Hypothalamus (tissue), 51 donors: ENCODE results near the gene GTF3C2.
"Not testable (repeated sequence)": the region's sequence is repeated elsewhere in the genome, so short reads cannot be mapped to it uniquely, and the experiment has no call there.

Experiments
- DNase-seq, 51 donors: peaks; one replicate each; lab custom pipeline; 2025; lab: John Stamatoyannopoulos, UW

Gene GTF3C2

GRCh38 chr2:27322766-27323595 is 33.6 kb downstream of the GTF3C2 start, which contains the start of gene MPV17:
TSS of gene MPV17 (minus strand) at chr2:27323097. CDS start at chr2:27322517, 580 bp downstream.
- DNase-seq, result peak; percentile 25 to 94 (median 84)

- peak in 2 of 51 donors; percentile 13 to 44 for DNase-seq
Observed at GRCh38 chr2:27322301-27322765, 34.2 kb downstream of the GTF3C2 start.

- DNase-seq, result peak in 6 of 51 donors; percentile 2 to 33 (median 16)
Observed at GRCh38 chr2:27320958-27321543, 35.5 kb downstream of the GTF3C2 start.

GRCh38 chr2:27319839-27320238 is 36.7 kb downstream of the GTF3C2 start:
- not testable (repeated sequence) for DNase-seq

- DNase-seq, result peak in 30 of 51 donors; percentile 3 to 75 (median 36)
Observed at GRCh38 chr2:27316655-27317412, 39.7 kb downstream of the GTF3C2 start.

GRCh38 chr2:27315122-27315521 is 41.4 kb downstream of the GTF3C2 start:
- no peak for DNase-seq

GRCh38 chr2:27314709-27315108 is 41.9 kb downstream of the GTF3C2 start:
- DNase-seq, result no peak

GRCh38 chr2:27313882-27314645 is 42.5 kb downstream of the GTF3C2 start:
- DNase-seq, result no peak

- no peak for DNase-seq
Observed at GRCh38 chr2:27312152-27312551, 44.4 kb downstream of the GTF3C2 start.

GRCh38 chr2:27309651-27310050 is 46.9 kb downstream of the GTF3C2 start:
- DNase-seq, result no peak

- DNase-seq, result no peak
Observed at GRCh38 chr2:27308359-27308881, 48.1 kb downstream of the GTF3C2 start, which contains the start of gene UCN. TSS of gene UCN (minus strand) at chr2:27308445. CDS start at chr2:27307895, 550 bp downstream.

GRCh38 chr2:27307545-27308358 is 48.8 kb downstream of the GTF3C2 start:
- no peak for DNase-seq

GRCh38 chr2:27307287-27307544 is 49.3 kb downstream of the GTF3C2 start:
- no peak for DNase-seq

- no peak for DNase-seq
Observed at GRCh38 chr2:27306573-27307286, 49.8 kb downstream of the GTF3C2 start.

GRCh38 chr2:27306136-27306535 is 50.4 kb downstream of the GTF3C2 start:
- DNase-seq, result no peak

GRCh38 chr2:27305516-27305915 is 51.0 kb downstream of the GTF3C2 start:
- no peak for DNase-seq

GRCh38 chr2:27304488-27305240 is 51.9 kb downstream of the GTF3C2 start:
- no peak for DNase-seq
